Gastrocnemius medialis (tissue), 4 donors: Measurements from ENCODE around the gene TLDC2. TPM values are rescaled to one million over a fixed set of nuclear protein-coding genes. Genes with fewer than 3 reads are reported as not detected.

Source experiments
- ATAC-seq, 2 donors: fragments of 150-250 bp; one replicate each; pipeline ENCODE4 v1.9.1; 2016
- DNase-seq, 2 donors: peaks; one replicate each; pipeline ENCODE4 v3.0.0-alpha.2; 2019
- H3K27ac ChIP-seq, 4 donors: fragments of 200-600 bp; sonication (generic); 1 replicate in 1 of 4; 2 replicates in 3 of 4; pipeline ENCODE4 v1.5.1; 2016 to 2018; ENCODE audit warnings: mild to moderate bottlenecking in 2 of 4, moderate library complexity in 1 of 4
- H3K27me3 ChIP-seq, 3 donors: fragments of 200-600 bp; sonication (generic) in 2 of 3; 1 replicate in 1 of 3; 2 replicates in 2 of 3; pipeline versions ENCODE4 v1.5.1 to v1.6.0; 2016 to 2019; ENCODE audit warnings: mild to moderate bottlenecking in 1 of 3, moderate library complexity in 1 of 3
- H3K36me3 ChIP-seq, 2 donors: fragments of 200-600 bp; sonication (generic) in 1 of 2; one replicate each; pipeline ENCODE4 v1.5.1; 2017 to 2018
- H3K4me1 ChIP-seq, 2 donors: fragments of 200-600 bp; sonication (generic) in 1 of 2; one replicate each; pipeline ENCODE4 v1.5.1; 2016 to 2017; ENCODE audit warnings: mild to moderate bottlenecking in 2 of 2
- H3K4me3 ChIP-seq, 4 donors: fragments of 200-600 bp; sonication (generic) in 3 of 4; 1 replicate in 1 of 4; 2 replicates in 3 of 4; pipeline ENCODE4 v1.5.1; 2016 to 2019; ENCODE audit warnings: mild to moderate bottlenecking in 2 of 4
- H3K9me3 ChIP-seq, 3 donors: fragments of 200-600 bp; sonication (generic) in 2 of 3; 1 replicate in 1 of 3; 2 replicates in 2 of 3; pipeline ENCODE4 v1.5.1; 2016 to 2019
- CTCF ChIP-seq, 5 experiments: fragments of 450-650 bp in 3 of 5; fragments of 200-600 bp in 2 of 5; sonication (generic) in 2 of 5; IDR thresholded peaks in 4 of 5; conservative IDR thresholded peaks in 1 of 5; 1 replicate in 4 of 5; 2 replicates in 1 of 5; pipeline ENCODE4 v1.5.1; 2016 to 2019; ENCODE audit warnings: antibody characterized with exemption in 5 of 5, mild to moderate bottlenecking in 3 of 5, moderate library complexity in 3 of 5
- POLR2A ChIP-seq, 2 donors: fragments of 450-650 bp; IDR thresholded peaks; one replicate each; pipeline ENCODE4 v1.6.1; 2017; ENCODE audit warnings: antibody characterized with exemption in 2 of 2, mild to moderate bottlenecking in 2 of 2, moderate library complexity in 2 of 2
- in situ Hi-C, 4 donors: fragments of 200-750 bp; cut with MboI; loops; one replicate each; pipeline versions ENCODE4 v1.15.0 to v1.8.0; 2017; ENCODE audit warnings: low sequenced_read_pairs in 4 of 4
- intact Hi-C: fragments of 100-400 bp; cut with DNase I; formaldehyde crosslinking; loops from one replicate; pipeline ENCODE4 v1.15.1; 2023; ENCODE audit warnings: low total_unique reads
- total RNA-seq, 4 donors: library from RNA; depleted of rRNA; stranded (reverse); fragments of >200 nt; gene quantifications; one replicate each; pipeline versions ENCODE4 v1.1.0 to v1.2.3, GENCODE V29; 2016

TLDC2 gene
- total RNA-seq, 4 donors from 2014 or later, result not detected

- ATAC-seq, result no peak
- in situ Hi-C loops, result no loop called here
These were observed 4.9 kb downstream of the TLDC2 start for GRCh38 chr20:36880741-36881250.

GRCh38 chr20:36881331-36881730 is 5.4 kb downstream of the TLDC2 start:
- no peak overlapping the region for H3K4me3 ChIP-seq
- intact Hi-C loops, result loop anchor here (10.0 kb wide), 1 partner anchor 327 kb away; no protein-coding TSS in a partner anchor
- TF ChIP-seq CTCF (IDR thresholded peaks at IDR 0.05 in 4 of 5, conservative IDR thresholded peaks at IDR 0.05 in 1 of 5), result no peak
- no peak for TF ChIP-seq POLR2A (IDR thresholded peaks at IDR 0.05)
- H3K4me1 ChIP-seq, result no peaks in the 10 kb centered on the region
- ATAC-seq (no peak), DNase-seq (no peak)
- H3K27me3 ChIP-seq, result no peaks in the 10 kb centered on the region
- H3K9me3 ChIP-seq, result no peaks in the 10 kb centered on the region
- in situ Hi-C loops, result no loop called here
- H3K36me3 ChIP-seq, result no peaks in the 10 kb centered on the region
- H3K27ac ChIP-seq, result no peak overlapping the region

More at GRCh38 chr20:36880741-36881250, 4.9 kb downstream of the TLDC2 start:
- intact Hi-C loops, result loop anchor here (10.0 kb wide), 1 partner anchor 326 kb away; no protein-coding TSS in a partner anchor
- DNase-seq, result no peak
- Histone ChIP-seq H3K27ac (no peak overlapping the region), H3K4me1 (no peaks in the 10 kb centered on the region), H3K4me3 (no peak overlapping the region), H3K27me3 (no peaks in the 10 kb centered on the region), H3K9me3 (no peaks in the 10 kb centered on the region), H3K36me3 (no peaks in the 10 kb centered on the region)
- TF ChIP-seq CTCF (IDR thresholded peaks at IDR 0.05 in 4 of 5, conservative IDR thresholded peaks at IDR 0.05 in 1 of 5) (no peak), POLR2A (IDR thresholded peaks at IDR 0.05) (no peak)

GRCh38 chr20:36881888-36882287 is 6.0 kb downstream of the TLDC2 start:
- Histone ChIP-seq H3K4me1 (no peaks in the 10 kb centered on the region), H3K27me3 (no peaks in the 10 kb centered on the region), H3K36me3 (no peaks in the 10 kb centered on the region), H3K9me3 (no peaks in the 10 kb centered on the region), H3K4me3 (no peak overlapping the region), H3K27ac (no peak overlapping the region)
- intact Hi-C loops (loop anchor here (10.0 kb wide), 1 partner anchor 327 kb away; no protein-coding TSS in a partner anchor), in situ Hi-C loops (no loop called here)
- no peak for ATAC-seq
- TF ChIP-seq CTCF (IDR thresholded peaks at IDR 0.05 in 4 of 5, conservative IDR thresholded peaks at IDR 0.05 in 1 of 5), result no peak
- TF ChIP-seq POLR2A (IDR thresholded peaks at IDR 0.05), result no peak
- no peak for DNase-seq

- no peaks in the 10 kb centered on the region for H3K36me3 ChIP-seq
- H3K9me3 ChIP-seq, result no peaks in the 10 kb centered on the region
- H3K27me3 ChIP-seq, result no peaks in the 10 kb centered on the region
- TF ChIP-seq CTCF (IDR thresholded peaks at IDR 0.05 in 4 of 5, conservative IDR thresholded peaks at IDR 0.05 in 1 of 5), result no peak
- no peak for TF ChIP-seq POLR2A (IDR thresholded peaks at IDR 0.05)
- ATAC-seq, result no peak
- intact Hi-C loops, result loop anchor here (10.0 kb wide), 1 partner anchor 329 kb away; no protein-coding TSS in a partner anchor
- in situ Hi-C loops, result no loop called here
- H3K4me3 ChIP-seq, result no peak overlapping the region
- no peak overlapping the region for H3K27ac ChIP-seq
- DNase-seq, result no peak
- peaks cover 0 to 5% of the 10 kb centered on the region in 2 donors for H3K4me1 ChIP-seq
These were observed 8.1 kb downstream of the TLDC2 start for GRCh38 chr20:36883977-36884535.
